Natural killer cell (primary cell): Measurements from ENCODE around the gene PDXK. TPM values are rescaled to one million over a fixed set of nuclear protein-coding genes. Genes with fewer than 3 reads are reported as not detected.

Experiments
- ATAC-seq, 3 donors: fragments of 150-1000 bp in 2 of 3; fragments of 200-7000 bp in 1 of 3; cut with Tn5 transposase; 1 replicate in 1 of 3; 2 replicates in 2 of 3; pipeline ENCODE4 v1.10.0; 2021; ENCODE audit warnings: mild to moderate bottlenecking in 2 of 3, moderate library complexity in 2 of 3
- DNase-seq, 2 donors: peaks; one replicate each; pipeline versions ENCODE4 v3.0.0 to v3.0.0-alpha.2; 2013 to 2021; ENCODE audit warnings: mixed read lengths in 1 of 2
- H3K27ac ChIP-seq: one replicate; pipeline ENCODE4 v1.5.1; 2013; ENCODE audit warnings: mild to moderate bottlenecking, low read length
- H3K27me3 ChIP-seq: one replicate; pipeline ENCODE4 v1.6.1; 2013; ENCODE audit warnings: low read length; ENCODE audit not compliant: control insufficient read depth, insufficient read depth
- H3K36me3 ChIP-seq: one replicate; pipeline ENCODE4 v1.6.1; 2013; ENCODE audit warnings: low read length; ENCODE audit not compliant: control insufficient read depth, insufficient read depth
- H3K4me1 ChIP-seq: one replicate; pipeline ENCODE4 v1.6.1; 2013; ENCODE audit warnings: low read length; ENCODE audit not compliant: control insufficient read depth, insufficient read depth
- H3K4me3 ChIP-seq: one replicate; pipeline ENCODE4 v1.5.1; 2013; ENCODE audit warnings: low read length
- H3K9me3 ChIP-seq: one replicate; pipeline ENCODE4 v1.6.1; 2013; ENCODE audit warnings: low read length; ENCODE audit not compliant: control insufficient read depth, insufficient read depth
- H3K27ac Mint-ChIP-seq, 2 donors: one replicate each; pipeline ENCODE4 v1.8.0; 2022; ENCODE audit warnings: mild to moderate bottlenecking in 2 of 2, mixed read lengths in 2 of 2, moderate library complexity in 1 of 2
- H3K27me3 Mint-ChIP-seq, 2 donors: one replicate each; pipeline ENCODE4 v1.8.0; 2022; ENCODE audit warnings: low read depth in 2 of 2, mixed read lengths in 2 of 2
- H3K36me3 Mint-ChIP-seq: one replicate; pipeline ENCODE4 v1.8.0; 2022; ENCODE audit warnings: mixed read lengths
- H3K4me1 Mint-ChIP-seq, 2 donors: one replicate each; pipeline ENCODE4 v1.8.0; 2022; ENCODE audit warnings: mixed read lengths in 2 of 2
- H3K4me3 Mint-ChIP-seq: one replicate; pipeline ENCODE4 v1.8.0; 2022; ENCODE audit warnings: mild to moderate bottlenecking, moderate library complexity, mixed read lengths
- H3K9me3 Mint-ChIP-seq, 2 donors: one replicate each; pipeline ENCODE4 v1.8.0; 2022; ENCODE audit warnings: mixed read lengths in 2 of 2
- CTCF ChIP-seq: fragments of 200-600 bp; IDR thresholded peaks from one replicate; pipeline ENCODE4 v1.8.0; 2022; ENCODE audit warnings: antibody characterized with exemption
- WGBS: methylation state at CpG from one replicate; pipeline ENCODE4 v1.1.7; 2013; ENCODE audit warnings: missing lambda C conversion rate; ENCODE audit not compliant: insufficient coverage; 5-methylcytosine and 5-hydroxymethylcytosine counted together
- intact Hi-C: fragments of 100-400 bp; cut with micrococcal nuclease; formaldehyde crosslinking; loops from one replicate; pipeline ENCODE4 v1.14.2; 2022
- total RNA-seq, 4 donors: library from RNA; stranded (reverse); fragments of 120-200 nt in 1 of 4; gene quantifications; one replicate each; pipeline versions ENCODE4 v1.2.3 to v1.2.4, GENCODE V29; 2013 to 2022

PDXK gene
- total RNA-seq, 3 donors from 2014 or later (not counting 1 experiment from before 2014, with no cell fraction given) = 73.8 to 77.0 (median 74.6) TPM

GRCh38 chr21:43733060-43733459 lies 14.1 kb downstream of the PDXK start:
- WGBS = 55% methylated on average over 5 of the region's 10 CpGs
- intact Hi-C loops = no loop called here
- Histone ChIP-seq H3K27me3 (no peaks in the 10 kb centered on the region), H3K9me3 (no peaks in the 10 kb centered on the region), H3K4me3 (peak overlapping the region; percentile 6), H3K27ac (peak overlapping the region; percentile 78), H3K36me3 (peaks cover 4% of the 10 kb centered on the region), H3K4me1 (peaks cover 59% of the 10 kb centered on the region)
- Mint-ChIP-seq H3K9me3 (no peaks in the 10 kb centered on the region), H3K27ac (no peak overlapping the region), H3K36me3 (no peaks in the 10 kb centered on the region), H3K27me3 (no peaks in the 10 kb centered on the region), H3K4me3 (no peak overlapping the region), H3K4me1 (peaks cover 16 to 33% of the 10 kb centered on the region in 2 donors)
- DNase-seq (peak in 1 of 2 donors; percentile 78), ATAC-seq (no peak)
- TF ChIP-seq CTCF = no peak

GRCh38 chr21:43733529-43734071 lies 14.7 kb downstream of the PDXK start:
- peaks cover 16 to 28% of the 10 kb centered on the region in 2 donors for H3K4me1 Mint-ChIP-seq
- H3K36me3 Mint-ChIP-seq = no peaks in the 10 kb centered on the region
- H3K4me3 Mint-ChIP-seq = no peak overlapping the region
- no peaks in the 10 kb centered on the region for H3K9me3 Mint-ChIP-seq
- intact Hi-C loops = no loop called here
- Histone ChIP-seq H3K9me3 (no peaks in the 10 kb centered on the region), H3K4me1 (peaks cover 53% of the 10 kb centered on the region), H3K27ac (peak overlapping the region; percentile 78), H3K36me3 (peaks cover 6% of the 10 kb centered on the region), H3K4me3 (peak overlapping the region; percentile 6), H3K27me3 (no peaks in the 10 kb centered on the region)
- H3K27ac Mint-ChIP-seq = peak overlapping the region in 1 of 2 donors; percentile 41
- DNase-seq (peak in 1 of 2 donors; percentile 67), ATAC-seq (no peak)
- H3K27me3 Mint-ChIP-seq = no peaks in the 10 kb centered on the region
- no peak for TF ChIP-seq CTCF
- WGBS = 65% methylated on average over 15 of the region's 15 CpGs

GRCh38 chr21:43734131-43734927 lies 15.4 kb downstream of the PDXK start:
- Histone ChIP-seq H3K36me3 (peaks cover 6% of the 10 kb centered on the region), H3K27me3 (no peaks in the 10 kb centered on the region), H3K27ac (peak overlapping the region; percentile 78), H3K9me3 (no peaks in the 10 kb centered on the region), H3K4me3 (peak overlapping the region; percentile 6), H3K4me1 (peaks cover 46% of the 10 kb centered on the region)
- 53% methylated on average over 25 of the region's 25 CpGs for WGBS
- ATAC-seq (peak in 1 of 3 donors; percentile 21), DNase-seq (peak in 1 of 2 donors; percentile 59)
- no peak for TF ChIP-seq CTCF
- Mint-ChIP-seq H3K4me1 (peaks cover 16 to 21% of the 10 kb centered on the region in 2 donors), H3K27ac (peak overlapping the region in 1 of 2 donors; percentile 41), H3K27me3 (no peaks in the 10 kb centered on the region), H3K4me3 (no peak overlapping the region), H3K36me3 (no peaks in the 10 kb centered on the region), H3K9me3 (no peaks in the 10 kb centered on the region)
- intact Hi-C loops = no loop called here
